ENCODE data around the gene GALNTL6.

DNA sequence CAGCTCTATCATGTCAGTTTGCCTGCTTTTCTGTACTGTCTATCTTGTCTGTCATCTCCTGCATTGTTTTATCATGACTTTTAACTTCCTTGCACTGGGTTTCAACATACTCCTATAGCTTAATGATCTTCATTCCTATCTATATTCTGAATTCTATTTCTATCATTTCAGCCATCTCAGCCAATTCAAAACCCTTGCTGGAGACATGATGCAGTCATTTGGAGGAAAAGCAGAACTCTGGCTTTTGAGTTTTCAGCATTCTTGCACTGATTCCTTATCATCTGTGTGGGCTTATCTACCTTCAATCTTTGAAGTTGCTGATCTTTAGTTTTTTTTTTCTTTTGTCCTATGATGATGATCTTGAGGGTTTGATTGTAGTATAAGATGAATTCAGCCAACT lies 861.6 kb downstream of the GALNTL6 start:
- TF ChIP-seq EZH2 (IDR thresholded peaks at IDR 0.05; ENCODE audit: insufficient read depth, low read length) = no peak
- TF ChIP-seq, protein P1, sequence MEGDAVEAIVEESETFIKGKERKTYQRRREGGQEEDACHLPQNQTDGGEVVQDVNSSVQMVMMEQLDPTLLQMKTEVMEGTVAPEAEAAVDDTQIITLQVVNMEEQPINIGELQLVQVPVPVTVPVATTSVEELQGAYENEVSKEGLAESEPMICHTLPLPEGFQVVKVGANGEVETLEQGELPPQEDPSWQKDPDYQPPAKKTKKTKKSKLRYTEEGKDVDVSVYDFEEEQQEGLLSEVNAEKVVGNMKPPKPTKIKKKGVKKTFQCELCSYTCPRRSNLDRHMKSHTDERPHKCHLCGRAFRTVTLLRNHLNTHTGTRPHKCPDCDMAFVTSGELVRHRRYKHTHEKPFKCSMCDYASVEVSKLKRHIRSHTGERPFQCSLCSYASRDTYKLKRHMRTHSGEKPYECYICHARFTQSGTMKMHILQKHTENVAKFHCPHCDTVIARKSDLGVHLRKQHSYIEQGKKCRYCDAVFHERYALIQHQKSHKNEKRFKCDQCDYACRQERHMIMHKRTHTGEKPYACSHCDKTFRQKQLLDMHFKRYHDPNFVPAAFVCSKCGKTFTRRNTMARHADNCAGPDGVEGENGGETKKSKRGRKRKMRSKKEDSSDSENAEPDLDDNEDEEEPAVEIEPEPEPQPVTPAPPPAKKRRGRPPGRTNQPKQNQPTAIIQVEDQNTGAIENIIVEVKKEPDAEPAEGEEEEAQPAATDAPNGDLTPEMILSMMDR (IDR thresholded peaks at IDR 0.05; ENCODE audit: insufficient read depth, low read depth, low read length) = no peak
